PC-9 (cell line): Measurements from ENCODE around the gene CALB2. TPM values are rescaled to one million over a fixed set of nuclear protein-coding genes. Genes with fewer than 3 reads are reported as not detected.

Source experiments
- BruUV-seq: library from RNA; stranded (reverse); fragments of 400-500 nt; replicated peaks from 2 replicates; lab custom pipeline; 2021; lab: Mats Ljungman, UMichigan
- CTCF ChIA-PET: fragments of 300-600 bp; sonication (Branson Sonifier 250); formaldehyde crosslinking; loops from one replicate; lab custom pipeline; 2022; ENCODE audit warnings: antibody characterized with exemption; lab: Charles Lee
- POLR2A ChIA-PET: fragments of 300-600 bp; sonication (Branson Sonifier 250); formaldehyde crosslinking; loops from one replicate; lab custom pipeline; 2022; ENCODE audit warnings: antibody characterized with exemption; ENCODE audit not compliant: unreplicated experiment; lab: Charles Lee
- DNase-seq, 2 experiments: peaks; one replicate each; pipeline versions ENCODE4 v3.0.0 to v3.0.0-alpha.2; 2015 to 2022; ENCODE audit warnings: mixed read lengths in 1 of 2
- H2AFZ ChIP-seq: fragments of 200-600 bp; sonication (generic); 2 replicates; pipeline ENCODE4 v1.8.1; 2017; ENCODE audit warnings: antibody characterized with exemption
- H3F3A ChIP-seq: fragments of 200-600 bp; sonication (generic); 2 replicates; pipeline ENCODE4 v1.8.1; 2017; ENCODE audit warnings: antibody characterized with exemption, mild to moderate bottlenecking, low read depth; ENCODE audit not compliant: insufficient read depth
- H3K27ac ChIP-seq: fragments of 200-600 bp; sonication (generic); 2 replicates; pipeline ENCODE4 v1.6.1; 2016; ENCODE audit warnings: mixed run types
- H3K27me3 ChIP-seq: fragments of 200-600 bp; sonication (generic); 2 replicates; pipeline ENCODE4 v1.6.1; 2016; ENCODE audit warnings: low read depth, mixed run types; ENCODE audit not compliant: insufficient read depth
- H3K36me3 ChIP-seq: fragments of 200-600 bp; sonication (generic); 2 replicates; pipeline ENCODE4 v1.6.1; 2016; ENCODE audit warnings: low read depth, mixed run types
- H3K4me1 ChIP-seq: fragments of 200-600 bp; sonication (generic); replicated peaks from 2 replicates; pipeline ENCODE4 v1.6.1; 2016; ENCODE audit warnings: mixed run types; ENCODE audit not compliant: insufficient read depth
- H3K4me2 ChIP-seq: fragments of 200-600 bp; sonication (generic); 2 replicates; pipeline ENCODE4 v1.6.1; 2017; ENCODE audit warnings: mixed run types
- H3K4me3 ChIP-seq: fragments of 200-600 bp; sonication (generic); 2 replicates; pipeline ENCODE4 v1.6.1; 2016; ENCODE audit warnings: mixed run types
- H3K79me2 ChIP-seq: fragments of 200-600 bp; sonication (generic); 2 replicates; pipeline ENCODE4 v1.6.1; 2017; ENCODE audit warnings: low read depth, mixed run types
- H3K9me2 ChIP-seq: fragments of 200-600 bp; sonication (generic); 2 replicates; pipeline ENCODE4 v1.8.1; 2017; ENCODE audit warnings: mild to moderate bottlenecking; ENCODE audit not compliant: insufficient read depth
- H3K9me3 ChIP-seq: fragments of 200-600 bp; sonication (generic); 2 replicates; pipeline ENCODE4 v1.8.1; 2016; ENCODE audit warnings: low read depth; ENCODE audit not compliant: insufficient read depth
- H4K20me1 ChIP-seq: fragments of 200-600 bp; sonication (generic); 2 replicates; pipeline ENCODE4 v1.8.1; 2017; ENCODE audit not compliant: insufficient read depth
- CTCF ChIP-seq: fragments of 200-600 bp; sonication (generic); conservative IDR thresholded peaks from 2 replicates; pipeline ENCODE4 v1.6.1; 2017; ENCODE audit warnings: mixed run types, antibody characterized with exemption, mild to moderate bottlenecking, moderate library complexity
- EZH2 ChIP-seq: fragments of 200-600 bp; sonication (generic); IDR thresholded peaks from 2 replicates; pipeline ENCODE4 v1.8.0; 2017; ENCODE audit warnings: antibody characterized with exemption, low read depth
- intact Hi-C: fragments of 100-400 bp; cut with micrococcal nuclease; formaldehyde crosslinking; loops from one replicate; pipeline ENCODE4 v1.10.0; 2022; ENCODE audit not compliant: unreplicated experiment
- total RNA-seq: library from RNA; stranded (reverse); gene quantifications from 2 replicates; pipeline ENCODE4 v1.2.3, GENCODE V29; 2021

Gene CALB2
- total RNA-seq, 1 experiment from 2014 or later, result 135 TPM

GRCh38 chr16:71376465-71377157, 18.1 kb downstream of the CALB2 start:
- H3K36me3 ChIP-seq, result peaks cover 49% of the 10 kb centered on the region
- no peak overlapping the region for H3K4me2 ChIP-seq
- H3K27me3 ChIP-seq, result no peaks in the 10 kb centered on the region
- no TSS peak for BruUV-seq
- POLR2A ChIA-PET, result no interaction called here
- H3K4me3 ChIP-seq, result no peak overlapping the region
- peaks cover 61% of the 10 kb centered on the region for H3F3A ChIP-seq
- no peak overlapping the region for H2AFZ ChIP-seq
- H3K4me1 ChIP-seq, result no peaks in the 10 kb centered on the region
- H3K9me2 ChIP-seq, result no peaks in the 10 kb centered on the region
- H3K79me2 ChIP-seq, result no peaks in the 10 kb centered on the region
- peaks cover 24% of the 10 kb centered on the region for H4K20me1 ChIP-seq
- TF ChIP-seq EZH2, result no peak
- TF ChIP-seq CTCF, result no peak
- intact Hi-C loops, result no loop called here
- no peaks in the 10 kb centered on the region for H3K9me3 ChIP-seq
- CTCF ChIA-PET, result no interaction called here
- DNase-seq, result no peak
- no peak overlapping the region for H3K27ac ChIP-seq

GRCh38 chr16:71379711-71380110, 21.2 kb downstream of the CALB2 start:
- Histone ChIP-seq H3K36me3 (peaks cover 52% of the 10 kb centered on the region), H3K9me2 (no peaks in the 10 kb centered on the region), H3K9me3 (no peaks in the 10 kb centered on the region), H3K27me3 (no peaks in the 10 kb centered on the region), H4K20me1 (peaks cover 18% of the 10 kb centered on the region), H3K79me2 (no peaks in the 10 kb centered on the region), H3K4me3 (no peak overlapping the region), H3F3A (peaks cover 81% of the 10 kb centered on the region), H3K4me1 (no peaks in the 10 kb centered on the region), H2AFZ (no peak overlapping the region), H3K4me2 (no peak overlapping the region), H3K27ac (no peak overlapping the region)
- BruUV-seq, result no TSS peak
- TF ChIP-seq CTCF (no peak), EZH2 (no peak)
- CTCF ChIA-PET, result no interaction called here
- POLR2A ChIA-PET, result no interaction called here
- intact Hi-C loops, result no loop called here
- DNase-seq, result no peak

GRCh38 chr16:71380831-71381230, 22.3 kb downstream of the CALB2 start:
- DNase-seq, result no peak
- no peak for TF ChIP-seq CTCF
- no peaks in the 10 kb centered on the region for H3K27me3 ChIP-seq
- ChIA-PET CTCF (interaction anchor here (0.6 kb wide), 1 partner anchor 158 kb away, joined by 3 read pairs; no protein-coding TSS in a partner anchor), POLR2A (no interaction called here)
- no peak overlapping the region for H3K27ac ChIP-seq
- H3K79me2 ChIP-seq, result no peaks in the 10 kb centered on the region
- H3F3A ChIP-seq, result peaks cover 71% of the 10 kb centered on the region
- H3K9me2 ChIP-seq, result no peaks in the 10 kb centered on the region
- H3K4me1 ChIP-seq, result no peaks in the 10 kb centered on the region
- no peak overlapping the region for H3K4me3 ChIP-seq
- H3K4me2 ChIP-seq, result no peak overlapping the region
- no TSS peak for BruUV-seq
- peaks cover 51% of the 10 kb centered on the region for H3K36me3 ChIP-seq
- H2AFZ ChIP-seq, result no peak overlapping the region
- H4K20me1 ChIP-seq, result peaks cover 9% of the 10 kb centered on the region; the same call in 1 of the 2 replicates
- intact Hi-C loops, result no loop called here
- no peaks in the 10 kb centered on the region for H3K9me3 ChIP-seq
